Kidney (tissue), 14 donors: ENCODE results near the gene AFDN. TPM values are rescaled to one million over a fixed set of nuclear protein-coding genes. Genes with fewer than 3 reads are reported as not detected.

ENCODE experiments used
- DNase-seq, 5 donors: peaks; one replicate each; pipeline ENCODE4 v3.0.0-alpha.2; 2013 to 2020
- FAIRE-seq: peaks from 2 replicates; lab custom pipeline; 2012; peaks lifted over from hg19 to GRCh38; lab: Jason Lieb, UNC
- H3K27ac ChIP-seq, 2 donors: one replicate each; pipeline ENCODE4 v1.7.0; 2013; ENCODE audit warnings: low read depth in 2 of 2, low read length in 2 of 2, inconsistent platforms in 1 of 2
- H3K27me3 ChIP-seq: one replicate; pipeline ENCODE4 v1.7.1; 2013; ENCODE audit warnings: low read length, inconsistent platforms; ENCODE audit not compliant: control insufficient read depth, insufficient read depth
- H3K36me3 ChIP-seq, 3 donors: one replicate each; pipeline versions ENCODE4 v1.7.0 to v1.7.1; 2013; ENCODE audit warnings: low read length in 3 of 3, control low read depth in 1 of 3, inconsistent platforms in 1 of 3; ENCODE audit not compliant: insufficient read depth in 3 of 3, control insufficient read depth in 2 of 3
- H3K4me1 ChIP-seq, 3 donors: one replicate each; pipeline versions ENCODE4 v1.7.0 to v1.7.1; 2013; ENCODE audit warnings: low read length in 3 of 3, inconsistent platforms in 1 of 3, low read depth in 1 of 3; ENCODE audit not compliant: control insufficient read depth in 2 of 3, insufficient read depth in 2 of 3
- H3K4me3 ChIP-seq, 3 donors: one replicate each; pipeline versions ENCODE4 v1.7.0 to v1.8.1; 2013; ENCODE audit warnings: low read length in 3 of 3, control low read depth in 1 of 3, inconsistent platforms in 1 of 3
- H3K9ac ChIP-seq, 3 donors: one replicate each; pipeline versions ENCODE4 v1.7.0 to v1.7.1; 2013; ENCODE audit warnings: low read length in 3 of 3, control low read depth in 1 of 3, inconsistent platforms in 1 of 3
- H3K9me3 ChIP-seq, 3 donors: one replicate each; pipeline versions ENCODE4 v1.7.0 to v1.7.1; 2013; ENCODE audit warnings: low read length in 3 of 3, control low read depth in 1 of 3, inconsistent platforms in 1 of 3; ENCODE audit not compliant: control insufficient read depth in 2 of 3, insufficient read depth in 1 of 3
- intact Hi-C: fragments of 100-400 bp; cut with DNase I; formaldehyde crosslinking; loops from one replicate; pipeline ENCODE4 v1.11.1; 2022
- polyA plus RNA-seq: library from polyadenylated mRNA; stranded (reverse); fragments of 350-450 nt; fragmentation: Illumina TruSeq; extraction: RNeasy Lipid Tissue Mini Kit (QIAGEN cat#74804); gene quantifications from one replicate; pipeline ENCODE4 v1.2.3, GENCODE V29; 2014; ENCODE audit warnings: low read depth, low replicate concordance; ENCODE audit not compliant: insufficient read depth
- total RNA-seq: library from RNA; stranded (reverse); fragmentation: NEBNext Ultra II Directional; extraction: Animal tissue kit (Norgen Biotek cat#: 25700); gene quantifications from one replicate; pipeline ENCODE4 v1.2.1, GENCODE V29; 2021
- TF ChIP-seq, protein P1 (sequence below): IDR thresholded peaks from 3 replicates; pipeline ENCODE4 v1.5.1; 2012; ENCODE audit warnings: mild to moderate bottlenecking, moderate library complexity, borderline replicate concordance; ENCODE audit not compliant: insufficient read depth; ENCODE audit errors: extremely low read depth
- donor health status: control.
- donor health status: control.
- donor health status: control.
- donor health status: control.
- donor health status: control.
- donor health status: DM: yes; HTN: yes; CAD: no.
- donor health status: Normal renal cell carcinoma (clear cell type).

Gene AFDN
- total and polyA plus RNA-seq, 2 donors from 2014 or later, result 21.5 to 175 TPM

DNA sequence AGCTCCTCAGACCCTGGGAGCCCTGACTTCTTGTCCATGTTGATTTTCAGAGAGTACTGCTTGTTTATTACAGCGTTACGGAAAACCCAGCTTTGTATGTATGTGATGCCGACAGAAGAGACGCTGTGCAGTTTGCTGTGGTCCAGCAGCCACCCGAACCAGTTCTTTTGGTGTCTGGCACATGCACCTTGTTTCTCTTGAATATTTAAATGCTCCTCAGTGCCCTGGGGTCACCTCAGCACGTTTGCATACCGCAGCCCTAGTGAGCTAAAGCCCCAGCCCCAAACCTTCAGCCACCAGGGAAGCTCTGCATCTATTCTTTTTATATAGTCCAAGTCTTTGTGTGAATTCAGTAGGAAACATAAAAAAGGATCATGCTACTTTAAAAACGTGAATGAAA lies 39.9 kb downstream of the AFDN start:
- no peak for FAIRE-seq
- TF ChIP-seq, protein P1, sequence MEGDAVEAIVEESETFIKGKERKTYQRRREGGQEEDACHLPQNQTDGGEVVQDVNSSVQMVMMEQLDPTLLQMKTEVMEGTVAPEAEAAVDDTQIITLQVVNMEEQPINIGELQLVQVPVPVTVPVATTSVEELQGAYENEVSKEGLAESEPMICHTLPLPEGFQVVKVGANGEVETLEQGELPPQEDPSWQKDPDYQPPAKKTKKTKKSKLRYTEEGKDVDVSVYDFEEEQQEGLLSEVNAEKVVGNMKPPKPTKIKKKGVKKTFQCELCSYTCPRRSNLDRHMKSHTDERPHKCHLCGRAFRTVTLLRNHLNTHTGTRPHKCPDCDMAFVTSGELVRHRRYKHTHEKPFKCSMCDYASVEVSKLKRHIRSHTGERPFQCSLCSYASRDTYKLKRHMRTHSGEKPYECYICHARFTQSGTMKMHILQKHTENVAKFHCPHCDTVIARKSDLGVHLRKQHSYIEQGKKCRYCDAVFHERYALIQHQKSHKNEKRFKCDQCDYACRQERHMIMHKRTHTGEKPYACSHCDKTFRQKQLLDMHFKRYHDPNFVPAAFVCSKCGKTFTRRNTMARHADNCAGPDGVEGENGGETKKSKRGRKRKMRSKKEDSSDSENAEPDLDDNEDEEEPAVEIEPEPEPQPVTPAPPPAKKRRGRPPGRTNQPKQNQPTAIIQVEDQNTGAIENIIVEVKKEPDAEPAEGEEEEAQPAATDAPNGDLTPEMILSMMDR, result no peak
- H3K9ac ChIP-seq, result no peak overlapping the region

DNA sequence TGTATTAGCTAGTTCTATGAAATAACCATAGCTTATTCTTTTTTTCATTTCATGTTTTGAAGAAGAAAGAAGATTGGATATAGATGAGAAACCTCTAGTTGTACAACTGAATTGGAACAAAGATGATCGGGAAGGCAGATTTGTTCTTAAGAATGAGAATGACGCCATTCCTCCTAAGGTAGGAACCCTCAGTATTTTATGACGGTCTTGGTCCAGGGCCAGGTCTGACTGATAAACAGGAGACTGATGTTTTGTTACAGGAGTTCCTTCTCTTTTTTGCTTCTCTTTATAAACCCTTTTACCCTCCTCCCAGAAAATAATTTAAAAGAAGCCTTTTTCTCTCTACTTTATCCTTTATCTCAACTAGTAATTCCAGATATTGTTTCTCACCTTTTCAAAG lies 43.6 kb downstream of the AFDN start:
- intact Hi-C loops, result no loop called here
- Histone ChIP-seq H3K27ac (no peak overlapping the region), H3K4me1 (no peaks in the 10 kb centered on the region), H3K9me3 (no peaks in the 10 kb centered on the region), H3K36me3 (peaks cover 4 to 10% (median 5%) of the 10 kb centered on the region in 3 donors), H3K4me3 (no peak overlapping the region), H3K27me3 (no peaks in the 10 kb centered on the region), H3K9ac (no peak overlapping the region)
- no peak for DNase-seq
- TF ChIP-seq, protein P1, result no peak
- no peak for FAIRE-seq

More for the DNA sequence above, 39.9 kb downstream of the AFDN start:
- peak in 1 of 5 donors; percentile 21 for DNase-seq
- Histone ChIP-seq H3K27me3 (no peaks in the 10 kb centered on the region), H3K36me3 (peaks cover 0 to 7% (median 2%) of the 10 kb centered on the region in 3 donors), H3K4me1 (peaks cover 0 to 7% (median 2%) of the 10 kb centered on the region in 3 donors), H3K9me3 (no peaks in the 10 kb centered on the region), H3K27ac (no peak overlapping the region), H3K4me3 (no peak overlapping the region)
- intact Hi-C loops, result no loop called here

DNA sequence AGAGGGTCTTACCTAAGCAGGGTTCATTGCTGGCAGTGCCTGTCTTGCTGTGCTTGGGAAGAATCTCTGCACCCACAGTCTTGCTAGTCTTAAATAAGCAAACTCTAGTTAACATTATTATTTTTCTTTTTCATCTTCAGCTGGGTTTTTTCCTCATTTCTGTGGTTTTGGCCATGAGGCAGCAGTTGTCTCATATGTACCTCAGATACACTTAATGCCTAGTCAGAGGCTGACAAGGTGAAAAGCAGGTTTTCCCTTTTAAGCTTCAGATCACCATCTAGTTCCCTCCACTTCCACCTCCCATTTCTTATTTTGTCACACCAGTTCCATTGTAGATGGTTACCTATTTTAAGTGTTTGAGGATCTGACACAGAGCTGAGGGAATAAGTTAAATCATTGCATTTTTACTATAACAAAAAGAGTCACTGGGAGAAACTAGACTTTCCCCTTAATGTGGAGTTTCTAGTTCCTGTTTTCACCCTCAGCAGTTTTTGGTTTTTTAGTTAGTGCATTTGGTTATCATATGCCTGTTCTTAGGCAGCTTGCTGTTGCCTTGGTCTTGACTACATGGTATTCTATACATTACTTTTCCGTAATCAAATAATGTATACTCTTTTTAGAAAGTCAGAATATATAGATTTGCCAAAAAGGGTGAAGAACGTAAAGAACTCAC lies 46.0 kb downstream of the AFDN start:
- no peaks in the 10 kb centered on the region for H3K27me3 ChIP-seq
- no peak overlapping the region for H3K27ac ChIP-seq
- no peak overlapping the region for H3K9ac ChIP-seq
- TF ChIP-seq, protein P1, result no peak
- no peak overlapping the region for H3K4me3 ChIP-seq
- intact Hi-C loops, result no loop called here
- FAIRE-seq, result no peak
- no peak for DNase-seq
- peaks cover 4 to 12% (median 7%) of the 10 kb centered on the region in 3 donors for H3K36me3 ChIP-seq
- no peaks in the 10 kb centered on the region for H3K4me1 ChIP-seq
- H3K9me3 ChIP-seq, result no peaks in the 10 kb centered on the region
